Measurements from ENCODE around the gene GMCL1. TPM values are rescaled to one million over a fixed set of nuclear protein-coding genes. Genes with fewer than 3 reads are reported as not detected.

GMCL1 gene
- total RNA-seq, 1 experiment from 2014 or later, result 21.6 TPM

- Mint-ChIP-seq H3K36me3 (no peaks in the 10 kb centered on the region), H3K9me3 (no peaks in the 10 kb centered on the region), H3K27me3 (ENCODE audit: low read depth) (no peaks in the 10 kb centered on the region), H3K27ac (peak overlapping the region; percentile 60), H3K4me3 (no peak overlapping the region), H3K4me1 (peaks cover 18% of the 10 kb centered on the region)
- ATAC-seq, result peak; percentile 72
- TF ChIP-seq AFF4 (CRISPR knock-in tag; IDR thresholded peaks at IDR 0.05; ENCODE audit: borderline replicate concordance), result no peak
- TF ChIP-seq OVOL2 (CRISPR knock-in tag; IDR thresholded peaks at IDR 0.05; ENCODE audit: borderline replicate concordance), result no peak
- TF ChIP-seq KAT7 (CRISPR knock-in tag; IDR thresholded peaks at IDR 0.05; ENCODE audit: borderline replicate concordance), result no peak
- TF ChIP-seq NFE2L1 (CRISPR knock-in tag; IDR thresholded peaks at IDR 0.05), result no peak
- no peak for TF ChIP-seq ZNF121 (CRISPR knock-in tag; IDR thresholded peaks at IDR 0.05)
- ChIA-PET POLR2A (no interaction called here), CTCF (interaction anchor here (1.0 to 3.8 kb wide), 8 partner anchors 9 to 73 kb away, joined by 3 to 36 read pairs (median 4); partner anchors contain the start of gene ANXA4)
- DNase-seq (ENCODE audit: low spot score), result no peak
These were observed 39.5 kb upstream of the GMCL1 start for GRCh38 chr2:69789772-69790600.

GRCh38 chr2:69790601-69790959 lies 38.9 kb upstream of the GMCL1 start:
- H3K9me3 Mint-ChIP-seq, result no peaks in the 10 kb centered on the region
- peaks cover 18% of the 10 kb centered on the region for H3K4me1 Mint-ChIP-seq
- no peak overlapping the region for H3K27ac Mint-ChIP-seq
- ChIA-PET POLR2A (no interaction called here), CTCF (interaction anchor here (1.0 to 3.8 kb wide), 6 partner anchors 10 to 74 kb away, joined by 3 to 36 read pairs (median 4); partner anchors contain the start of gene ANXA4)
- no peaks in the 10 kb centered on the region for H3K36me3 Mint-ChIP-seq
- no peak for DNase-seq (ENCODE audit: low spot score)
- ATAC-seq, result peak; percentile 18; the same call in 1 of the 2 replicates
- H3K27me3 Mint-ChIP-seq (ENCODE audit: low read depth), result no peaks in the 10 kb centered on the region
- H3K4me3 Mint-ChIP-seq, result no peak overlapping the region
- TF ChIP-seq MYBL2 (CRISPR knock-in tag; IDR thresholded peaks at IDR 0.05) (no peak), FOXP1 (CRISPR knock-in tag; IDR thresholded peaks at IDR 0.05; ENCODE audit: borderline replicate concordance) (no peak), PREB (CRISPR knock-in tag; IDR thresholded peaks at IDR 0.05; ENCODE audit: borderline replicate concordance) (no peak), ZMAT4 (CRISPR knock-in tag; IDR thresholded peaks at IDR 0.05) (no peak), ATF2 (CRISPR knock-in tag; IDR thresholded peaks at IDR 0.05; ENCODE audit: borderline replicate concordance, low read depth) (no peak), PRDM15 (CRISPR knock-in tag; IDR thresholded peaks at IDR 0.05) (no peak), SMAD4 (CRISPR knock-in tag; IDR thresholded peaks at IDR 0.05) (no peak), TEAD4 (CRISPR knock-in tag; IDR thresholded peaks at IDR 0.05) (no peak), ZNF281 (CRISPR knock-in tag; IDR thresholded peaks at IDR 0.05) (no peak), FOXJ3 (CRISPR knock-in tag; IDR thresholded peaks at IDR 0.05; ENCODE audit: borderline replicate concordance) (no peak), CREB1 (CRISPR knock-in tag; IDR thresholded peaks at IDR 0.05) (no peak), MXD4 (CRISPR knock-in tag; IDR thresholded peaks at IDR 0.05; ENCODE audit: borderline replicate concordance) (no peak)
